ENCODE data around the gene TSBP1.

GRCh38 chr6:32288426-32288825, 83.3 kb downstream of the TSBP1 start:
- no peak for TF ChIP-seq CTCF (IDR thresholded peaks at IDR 0.05)
- TF ChIP-seq POLR2A (IDR thresholded peaks at IDR 0.05): no peak
